Measurements from ENCODE around the gene ARID5A. TPM values are rescaled to one million over a fixed set of nuclear protein-coding genes. Genes with fewer than 3 reads are reported as not detected.

ARID5A gene
- total and polyA plus RNA-seq, 10 of the 15 experiments (the other 5 are each of a cell fraction or from before 2014, with no cell fraction given) = 0.76 to 87.1 (median 37.6) TPM

DNA sequence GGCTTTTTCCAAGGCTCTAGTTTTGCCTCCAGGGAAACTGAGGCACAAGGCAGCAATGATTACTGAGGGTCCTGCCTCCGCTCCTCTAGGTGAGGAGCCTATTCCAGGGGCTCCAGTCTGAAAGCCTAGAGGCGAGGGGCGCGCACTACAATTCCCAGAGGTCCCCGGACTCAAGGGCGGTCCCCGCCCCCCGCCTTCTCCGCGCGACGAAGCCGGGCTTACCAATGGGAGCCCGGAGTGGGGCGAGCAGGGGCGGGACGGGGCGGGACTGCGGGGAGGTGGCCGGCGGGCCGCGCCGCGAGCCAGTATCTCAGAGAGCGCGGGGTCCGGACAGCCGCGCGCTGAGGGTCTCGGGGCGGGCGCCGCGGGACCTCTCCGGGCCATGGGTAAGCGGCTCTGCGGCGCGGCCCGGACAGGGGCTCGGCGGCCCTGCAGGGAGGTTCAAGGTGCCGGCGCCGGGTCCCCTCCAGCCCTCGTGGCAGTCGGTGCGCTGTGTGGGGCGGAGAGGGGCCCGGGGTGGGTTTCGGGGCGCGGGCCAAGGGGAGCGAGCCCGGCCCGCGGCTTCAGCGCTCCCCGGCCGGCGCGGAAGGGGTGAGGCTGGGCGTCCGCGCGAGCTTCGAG is at the start of gene ARID5A (continued):
- TF ChIP-seq KLF5 (IDR thresholded peaks at IDR 0.05; ENCODE audit: partially characterized antibody) = no peak
- TF ChIP-seq POLR2AphosphoS2 (IDR thresholded peaks at IDR 0.05; ENCODE audit: low read depth, low read length) = peak; percentile 69; the same call in 1 of the 2 replicates
- TF ChIP-seq, protein P1, sequence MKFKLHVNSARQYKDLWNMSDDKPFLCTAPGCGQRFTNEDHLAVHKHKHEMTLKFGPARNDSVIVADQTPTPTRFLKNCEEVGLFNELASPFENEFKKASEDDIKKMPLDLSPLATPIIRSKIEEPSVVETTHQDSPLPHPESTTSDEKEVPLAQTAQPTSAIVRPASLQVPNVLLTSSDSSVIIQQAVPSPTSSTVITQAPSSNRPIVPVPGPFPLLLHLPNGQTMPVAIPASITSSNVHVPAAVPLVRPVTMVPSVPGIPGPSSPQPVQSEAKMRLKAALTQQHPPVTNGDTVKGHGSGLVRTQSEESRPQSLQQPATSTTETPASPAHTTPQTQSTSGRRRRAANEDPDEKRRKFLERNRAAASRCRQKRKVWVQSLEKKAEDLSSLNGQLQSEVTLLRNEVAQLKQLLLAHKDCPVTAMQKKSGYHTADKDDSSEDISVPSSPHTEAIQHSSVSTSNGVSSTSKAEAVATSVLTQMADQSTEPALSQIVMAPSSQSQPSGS (IDR thresholded peaks at IDR 0.05; ENCODE audit: low read length) = no peak
- TF ChIP-seq TARDBP (IDR thresholded peaks at IDR 0.05; ENCODE audit: borderline replicate concordance) = peak; percentile 90
- TF ChIP-seq, protein P2, sequence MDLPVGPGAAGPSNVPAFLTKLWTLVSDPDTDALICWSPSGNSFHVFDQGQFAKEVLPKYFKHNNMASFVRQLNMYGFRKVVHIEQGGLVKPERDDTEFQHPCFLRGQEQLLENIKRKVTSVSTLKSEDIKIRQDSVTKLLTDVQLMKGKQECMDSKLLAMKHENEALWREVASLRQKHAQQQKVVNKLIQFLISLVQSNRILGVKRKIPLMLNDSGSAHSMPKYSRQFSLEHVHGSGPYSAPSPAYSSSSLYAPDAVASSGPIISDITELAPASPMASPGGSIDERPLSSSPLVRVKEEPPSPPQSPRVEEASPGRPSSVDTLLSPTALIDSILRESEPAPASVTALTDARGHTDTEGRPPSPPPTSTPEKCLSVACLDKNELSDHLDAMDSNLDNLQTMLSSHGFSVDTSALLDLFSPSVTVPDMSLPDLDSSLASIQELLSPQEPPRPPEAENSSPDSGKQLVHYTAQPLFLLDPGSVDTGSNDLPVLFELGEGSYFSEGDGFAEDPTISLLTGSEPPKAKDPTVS (IDR thresholded peaks at IDR 0.05; ENCODE audit: low read depth, low read length) = no peak
- TF ChIP-seq MTA2 (IDR thresholded peaks at IDR 0.05; ENCODE audit: low read depth) = no peak
- no peak for TF ChIP-seq RAD21 (IDR thresholded peaks at IDR 0.05; ENCODE audit: insufficient read depth, low read depth, low read length)
- TF ChIP-seq POU2F2 (IDR thresholded peaks at IDR 0.05; ENCODE audit: borderline replicate concordance, low read depth, low read length) = no peak; the same call in 2 of the 3 replicates
- peak; percentile 91 for TF ChIP-seq SMARCA5 (IDR thresholded peaks at IDR 0.05)
- peak in 1 of 2 experiments; percentile 61; a peak in 1 of 3 replicates for TF ChIP-seq EGR1 (IDR thresholded peaks at IDR 0.05; ENCODE audit: borderline replicate concordance in 1 of 2, low read depth in 2 of 2, low read length in 2 of 2)
- no peak for TF ChIP-seq MYB (IDR thresholded peaks at IDR 0.05; ENCODE audit: borderline replicate concordance, low read depth, low read length)
- TF ChIP-seq SIX5 (IDR thresholded peaks at IDR 0.05; ENCODE audit: low read depth, low read length, severe bottlenecking) = peak; percentile 88
- no peak for TF ChIP-seq ZBED1 (IDR thresholded peaks at IDR 0.05; ENCODE audit: borderline replicate concordance)
- peak; percentile 62; the same call in 1 of the 2 replicates for TF ChIP-seq ZSCAN29 (IDR thresholded peaks at IDR 0.05)
- no peak for TF ChIP-seq ZNF622 (IDR thresholded peaks at IDR 0.05)
- TF ChIP-seq RFX5 (IDR thresholded peaks at IDR 0.05; ENCODE audit: low read depth, low read length) = no peak
- TF ChIP-seq HDAC6 (IDR thresholded peaks at IDR 0.05; ENCODE audit: unreplicated experiment) = peak; percentile 82
- TF ChIP-seq, protein P3, sequence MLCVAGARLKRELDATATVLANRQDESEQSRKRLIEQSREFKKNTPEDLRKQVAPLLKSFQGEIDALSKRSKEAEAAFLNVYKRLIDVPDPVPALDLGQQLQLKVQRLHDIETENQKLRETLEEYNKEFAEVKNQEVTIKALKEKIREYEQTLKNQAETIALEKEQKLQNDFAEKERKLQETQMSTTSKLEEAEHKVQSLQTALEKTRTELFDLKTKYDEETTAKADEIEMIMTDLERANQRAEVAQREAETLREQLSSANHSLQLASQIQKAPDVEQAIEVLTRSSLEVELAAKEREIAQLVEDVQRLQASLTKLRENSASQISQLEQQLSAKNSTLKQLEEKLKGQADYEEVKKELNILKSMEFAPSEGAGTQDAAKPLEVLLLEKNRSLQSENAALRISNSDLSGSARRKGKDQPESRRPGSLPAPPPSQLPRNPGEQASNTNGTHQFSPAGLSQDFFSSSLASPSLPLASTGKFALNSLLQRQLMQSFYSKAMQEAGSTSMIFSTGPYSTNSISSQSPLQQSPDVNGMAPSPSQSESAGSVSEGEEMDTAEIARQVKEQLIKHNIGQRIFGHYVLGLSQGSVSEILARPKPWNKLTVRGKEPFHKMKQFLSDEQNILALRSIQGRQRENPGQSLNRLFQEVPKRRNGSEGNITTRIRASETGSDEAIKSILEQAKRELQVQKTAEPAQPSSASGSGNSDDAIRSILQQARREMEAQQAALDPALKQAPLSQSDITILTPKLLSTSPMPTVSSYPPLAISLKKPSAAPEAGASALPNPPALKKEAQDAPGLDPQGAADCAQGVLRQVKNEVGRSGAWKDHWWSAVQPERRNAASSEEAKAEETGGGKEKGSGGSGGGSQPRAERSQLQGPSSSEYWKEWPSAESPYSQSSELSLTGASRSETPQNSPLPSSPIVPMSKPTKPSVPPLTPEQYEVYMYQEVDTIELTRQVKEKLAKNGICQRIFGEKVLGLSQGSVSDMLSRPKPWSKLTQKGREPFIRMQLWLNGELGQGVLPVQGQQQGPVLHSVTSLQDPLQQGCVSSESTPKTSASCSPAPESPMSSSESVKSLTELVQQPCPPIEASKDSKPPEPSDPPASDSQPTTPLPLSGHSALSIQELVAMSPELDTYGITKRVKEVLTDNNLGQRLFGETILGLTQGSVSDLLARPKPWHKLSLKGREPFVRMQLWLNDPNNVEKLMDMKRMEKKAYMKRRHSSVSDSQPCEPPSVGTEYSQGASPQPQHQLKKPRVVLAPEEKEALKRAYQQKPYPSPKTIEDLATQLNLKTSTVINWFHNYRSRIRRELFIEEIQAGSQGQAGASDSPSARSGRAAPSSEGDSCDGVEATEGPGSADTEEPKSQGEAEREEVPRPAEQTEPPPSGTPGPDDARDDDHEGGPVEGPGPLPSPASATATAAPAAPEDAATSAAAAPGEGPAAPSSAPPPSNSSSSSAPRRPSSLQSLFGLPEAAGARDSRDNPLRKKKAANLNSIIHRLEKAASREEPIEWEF (IDR thresholded peaks at IDR 0.05; ENCODE audit: insufficient replicate concordance, low read depth, low read length) = no peak
- TF ChIP-seq, protein P4, sequence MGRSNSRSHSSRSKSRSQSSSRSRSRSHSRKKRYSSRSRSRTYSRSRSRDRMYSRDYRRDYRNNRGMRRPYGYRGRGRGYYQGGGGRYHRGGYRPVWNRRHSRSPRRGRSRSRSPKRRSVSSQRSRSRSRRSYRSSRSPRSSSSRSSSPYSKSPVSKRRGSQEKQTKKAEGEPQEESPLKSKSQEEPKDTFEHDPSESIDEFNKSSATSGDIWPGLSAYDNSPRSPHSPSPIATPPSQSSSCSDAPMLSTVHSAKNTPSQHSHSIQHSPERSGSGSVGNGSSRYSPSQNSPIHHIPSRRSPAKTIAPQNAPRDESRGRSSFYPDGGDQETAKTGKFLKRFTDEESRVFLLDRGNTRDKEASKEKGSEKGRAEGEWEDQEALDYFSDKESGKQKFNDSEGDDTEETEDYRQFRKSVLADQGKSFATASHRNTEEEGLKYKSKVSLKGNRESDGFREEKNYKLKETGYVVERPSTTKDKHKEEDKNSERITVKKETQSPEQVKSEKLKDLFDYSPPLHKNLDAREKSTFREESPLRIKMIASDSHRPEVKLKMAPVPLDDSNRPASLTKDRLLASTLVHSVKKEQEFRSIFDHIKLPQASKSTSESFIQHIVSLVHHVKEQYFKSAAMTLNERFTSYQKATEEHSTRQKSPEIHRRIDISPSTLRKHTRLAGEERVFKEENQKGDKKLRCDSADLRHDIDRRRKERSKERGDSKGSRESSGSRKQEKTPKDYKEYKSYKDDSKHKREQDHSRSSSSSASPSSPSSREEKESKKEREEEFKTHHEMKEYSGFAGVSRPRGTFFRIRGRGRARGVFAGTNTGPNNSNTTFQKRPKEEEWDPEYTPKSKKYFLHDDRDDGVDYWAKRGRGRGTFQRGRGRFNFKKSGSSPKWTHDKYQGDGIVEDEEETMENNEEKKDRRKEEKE (IDR thresholded peaks at IDR 0.05) = no peak

Measured in GM12878 (cell line).